Heart left ventricle (tissue), 16 donors: ENCODE measurements around the gene C1QTNF4. TPM values are rescaled to one million over a fixed set of nuclear protein-coding genes. Genes with fewer than 3 reads are reported as not detected.

Experiments
- ATAC-seq, 4 donors: fragments of 200-7000 bp; cut with Tn5 transposase; one replicate each; pipeline ENCODE4 v1.9.1; 2020 to 2022; ENCODE audit warnings: moderate library complexity in 4 of 4, mild to moderate bottlenecking in 3 of 4, moderate number of reproducible peaks in 1 of 4
- DNase-seq, 5 donors: peaks; one replicate each; pipeline ENCODE4 v3.0.0-alpha.2; 2020
- H3K27ac ChIP-seq, 12 donors: fragments of 200-600 bp; sonication (generic) in 4 of 12; one replicate each; pipeline versions ENCODE4 v1.5.0 to v1.8.0; 2016 to 2022; ENCODE audit warnings: mild to moderate bottlenecking in 2 of 12
- H3K27me3 ChIP-seq, 9 donors: fragments of 200-600 bp; sonication (generic) in 2 of 9; one replicate each; pipeline versions ENCODE4 v1.5.1 to v1.8.0; 2016 to 2022; ENCODE audit warnings: mild to moderate bottlenecking in 3 of 9
- H3K36me3 ChIP-seq, 9 donors: fragments of 200-600 bp; sonication (generic) in 2 of 9; one replicate each; pipeline versions ENCODE4 v1.5.0 to v1.8.0; 2018 to 2022; ENCODE audit warnings: mild to moderate bottlenecking in 2 of 9
- H3K4me1 ChIP-seq, 12 donors: fragments of 200-600 bp; sonication (generic) in 4 of 12; one replicate each; pipeline versions ENCODE4 v1.5.0 to v1.8.0; 2016 to 2022; ENCODE audit warnings: mild to moderate bottlenecking in 3 of 12
- H3K4me3 ChIP-seq, 12 donors: fragments of 200-600 bp; sonication (generic) in 4 of 12; one replicate each; pipeline versions ENCODE4 v1.5.0 to v1.8.0; 2017 to 2022; ENCODE audit warnings: mild to moderate bottlenecking in 9 of 12, moderate library complexity in 4 of 12
- H3K9me3 ChIP-seq, 12 donors: fragments of 200-600 bp; sonication (generic) in 4 of 12; one replicate each; pipeline versions ENCODE4 v1.5.0 to v1.8.0; 2016 to 2022; ENCODE audit warnings: mild to moderate bottlenecking in 1 of 12
- CTCF ChIP-seq, 12 donors: fragments of 200-600 bp; sonication (generic) in 4 of 12; IDR thresholded peaks; one replicate each; pipeline versions ENCODE4 v1.5.0 to v1.8.0; 2018 to 2022; ENCODE audit warnings: antibody characterized with exemption in 12 of 12, mild to moderate bottlenecking in 5 of 12
- POLR2A ChIP-seq, 2 donors: fragments of 450-650 bp; IDR thresholded peaks; one replicate each; pipeline ENCODE4 v1.6.1; 2017; ENCODE audit warnings: antibody characterized with exemption in 2 of 2, mild to moderate bottlenecking in 2 of 2, moderate library complexity in 2 of 2
- WGBS, 4 donors: extraction: QIAGEN DNeasy Blood & Tissue Kit in 2 of 4; methylation state at CpG; one replicate each; pipeline versions ENCODE4 v1.1.5 to v1.1.7; 2013 to 2018; 5-methylcytosine and 5-hydroxymethylcytosine counted together
- intact Hi-C, 10 donors: fragments of 100-400 bp; cut with DNase I; formaldehyde crosslinking; loops; one replicate each; pipeline versions ENCODE4 v1.11.1 to v1.14.2; 2022
- polyA plus RNA-seq, 2 donors: library from polyadenylated mRNA; stranded (reverse); fragments of 200-250 nt; gene quantifications; one replicate each; pipeline ENCODE4 v1.2.3, GENCODE V29; 2013
- total RNA-seq, 9 donors: library from RNA; depleted of rRNA in 2 of 9; stranded (reverse); fragments of >200 nt in 2 of 9; fragmentation: NEBNext Ultra II Directional in 3 of 9; extraction: Animal tissue kit (Norgen Biotek cat#: 25700) in 3 of 9; gene quantifications; one replicate each; pipeline versions ENCODE4 v1.1.0 to v1.2.4, GENCODE V29; 2016 to 2023
- donor health status: ischemic (EF 13 %, LVEDD 7.1; RV severe dilation, severe dysfunction).
- donor health status: healthy with polysubstance abuse.
- donor health status: DM: no; HTN: yes; CAD: no.
- donor health status: DM: no; HTN: no; CAD: no.
- donor health status: ischemic (EF 25% LVEDD 6.9; RV normal size, moderate dysfunction).
- donor health status: ischemic (EF 25% LVEDD 5.7; RV mildly dilated, moderate dysfunction).
- donor health status: healthy.
- donor health status: DM: yes; HTN: yes; CAD: no.
- donor health status: ischemic (EF 35%, LVEDD 5.7; RV mildly dilated, moderate dysfunction).
- donor health status: nonischemic (EF 11% LVEDD 7.7; RV severe dilation, severe dysfunction).
- donor health status: DM: yes; HTN: yes; CAD: no.
- donor health status: PGD.
- donor health status: ischemic (EF 29% LVEDD 5.4; RV normal size, mild dysfunction).
- donor health status: nonischemic (EF 23%, LVEDD 6.1; RV moderate dilation, normal function).

C1QTNF4 gene
- total and polyA plus RNA-seq, 11 donors: 0.23 to 1.5 (median 0.67) TPM; not detected in 1

GRCh38 chr11:47603295-47603694 is 9.1 kb upstream of the C1QTNF4 start:
- DNase-seq: no peak
- Histone ChIP-seq H3K27me3 (no peaks in the 10 kb centered on the region), H3K4me1 (peaks cover 0 to 28% (median 18%) of the 10 kb centered on the region in 12 donors), H3K27ac (no peak overlapping the region), H3K9me3 (no peaks in the 10 kb centered on the region), H3K4me3 (no peak overlapping the region), H3K36me3 (no peaks in the 10 kb centered on the region)
- intact Hi-C loops: no loop called here
- ATAC-seq: no peak
- 92 to 94% (median 93%) methylated on average over 4 of the region's 4 CpGs for WGBS, 4 donors
- TF ChIP-seq POLR2A (IDR thresholded peaks at IDR 0.05) (no peak), CTCF (IDR thresholded peaks at IDR 0.05) (no peak)

GRCh38 chr11:47599902-47600301 is 5.7 kb upstream of the C1QTNF4 start:
- ATAC-seq: no peak

GRCh38 chr11:47595967-47596366 is 1.8 kb upstream of the C1QTNF4 start:
- ATAC-seq (no peak), DNase-seq (no peak)
- intact Hi-C loops: no loop called here
- Histone ChIP-seq H3K27ac (no peak overlapping the region), H3K36me3 (no peaks in the 10 kb centered on the region), H3K9me3 (no peaks in the 10 kb centered on the region), H3K4me1 (peaks cover 0 to 26% (median 6%) of the 10 kb centered on the region in 12 donors), H3K27me3 (peaks cover 0 to 34% (median 21%) of the 10 kb centered on the region in 9 donors), H3K4me3 (no peak overlapping the region)
- no peak for TF ChIP-seq POLR2A (IDR thresholded peaks at IDR 0.05)
- no peak for TF ChIP-seq CTCF (IDR thresholded peaks at IDR 0.05)
- 90 to 100% (median 94%) methylated on average over 1 of the region's 1 CpG for WGBS, 4 donors

More at GRCh38 chr11:47599902-47600301, 5.7 kb upstream of the C1QTNF4 start:
- Histone ChIP-seq H3K4me1 (peaks cover 0 to 11% (median 0%) of the 10 kb centered on the region in 12 donors), H3K9me3 (no peaks in the 10 kb centered on the region), H3K4me3 (no peak overlapping the region), H3K36me3 (no peaks in the 10 kb centered on the region), H3K27me3 (peaks cover 0 to 5% (median 0%) of the 10 kb centered on the region in 9 donors), H3K27ac (no peak overlapping the region)
- intact Hi-C loops: no loop called here
- no peak for DNase-seq
- WGBS, 4 donors: 62 to 80% (median 77%) methylated on average over 4 of the region's 4 CpGs
- TF ChIP-seq POLR2A (IDR thresholded peaks at IDR 0.05): no peak
- no peak for TF ChIP-seq CTCF (IDR thresholded peaks at IDR 0.05)

DNA sequence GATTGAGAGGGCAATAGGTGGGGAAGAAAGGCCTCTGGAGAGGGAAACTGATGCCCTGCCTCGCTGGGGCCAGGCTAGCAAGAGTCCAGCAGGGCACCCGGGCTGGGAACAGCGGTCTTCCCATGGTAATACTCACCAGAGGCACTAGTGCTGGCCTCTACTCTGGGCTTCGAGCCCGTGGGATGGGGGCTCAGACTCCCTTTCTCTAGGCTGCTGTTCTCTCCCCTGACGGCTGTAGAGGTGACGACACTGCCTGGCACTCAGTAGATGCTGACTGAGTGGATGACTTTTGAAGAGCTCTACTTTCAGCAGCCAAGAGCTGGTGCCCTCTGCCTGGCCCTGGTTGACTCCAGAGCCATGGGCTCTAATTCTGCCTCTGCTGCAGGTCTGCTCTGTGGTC is 818 bp upstream of the C1QTNF4 start:
- H3K9me3 ChIP-seq: no peaks in the 10 kb centered on the region
- peaks cover 0 to 38% (median 28%) of the 10 kb centered on the region in 9 donors for H3K27me3 ChIP-seq
- intact Hi-C loops: no loop called here
- WGBS, 4 donors: 42 to 62% (median 43%) methylated on average over 7 of the region's 7 CpGs
- TF ChIP-seq POLR2A (IDR thresholded peaks at IDR 0.05) (no peak), CTCF (IDR thresholded peaks at IDR 0.05) (no peak)
- H3K4me1 ChIP-seq: peaks cover 0 to 30% (median 6%) of the 10 kb centered on the region in 12 donors
- H3K4me3 ChIP-seq: no peak overlapping the region
- ATAC-seq (peak; percentile 85 to 92 (median 88)), DNase-seq (peak in 4 of 5 donors; percentile 44 to 81 (median 67))
- no peak overlapping the region for H3K27ac ChIP-seq
- no peaks in the 10 kb centered on the region for H3K36me3 ChIP-seq
